Nephron (organoid): Measurements from ENCODE around the gene MEF2A.

Experiments used
- H3K27ac Mint-ChIP-seq, 3 experiments: 2 replicates each; pipeline ENCODE4 v1.8.0; 2020; ENCODE audit warnings: mixed read lengths in 3 of 3, mild to moderate bottlenecking in 2 of 3, moderate library complexity in 1 of 3
- H3K27me3 Mint-ChIP-seq: 2 replicates; pipeline ENCODE4 v1.8.0; 2021; ENCODE audit warnings: low read depth, mild to moderate bottlenecking, moderate library complexity, mixed read lengths
- H3K36me3 Mint-ChIP-seq: 2 replicates; pipeline ENCODE4 v1.8.0; 2020; ENCODE audit warnings: low read depth, mixed read lengths
- H3K4me1 Mint-ChIP-seq: 2 replicates; pipeline ENCODE4 v1.8.0; 2020; ENCODE audit warnings: mixed read lengths
- H3K4me3 Mint-ChIP-seq, 3 experiments: 2 replicates each; pipeline ENCODE4 v1.8.0; 2020; ENCODE audit warnings: mild to moderate bottlenecking in 3 of 3, mixed read lengths in 3 of 3, moderate library complexity in 2 of 3
- H3K9me3 Mint-ChIP-seq: 2 replicates; pipeline ENCODE4 v1.8.0; 2020; ENCODE audit warnings: mixed read lengths
- TF ChIP-seq, protein P1 (sequence below), 3 experiments: fragments of 200-600 bp; sonication (generic); IDR thresholded peaks; one replicate each; pipeline ENCODE4 v1.5.0; 2021; ENCODE audit warnings: antibody characterized with exemption in 3 of 3; ENCODE audit not compliant: unreplicated experiment in 3 of 3

MEF2A gene

DNA sequence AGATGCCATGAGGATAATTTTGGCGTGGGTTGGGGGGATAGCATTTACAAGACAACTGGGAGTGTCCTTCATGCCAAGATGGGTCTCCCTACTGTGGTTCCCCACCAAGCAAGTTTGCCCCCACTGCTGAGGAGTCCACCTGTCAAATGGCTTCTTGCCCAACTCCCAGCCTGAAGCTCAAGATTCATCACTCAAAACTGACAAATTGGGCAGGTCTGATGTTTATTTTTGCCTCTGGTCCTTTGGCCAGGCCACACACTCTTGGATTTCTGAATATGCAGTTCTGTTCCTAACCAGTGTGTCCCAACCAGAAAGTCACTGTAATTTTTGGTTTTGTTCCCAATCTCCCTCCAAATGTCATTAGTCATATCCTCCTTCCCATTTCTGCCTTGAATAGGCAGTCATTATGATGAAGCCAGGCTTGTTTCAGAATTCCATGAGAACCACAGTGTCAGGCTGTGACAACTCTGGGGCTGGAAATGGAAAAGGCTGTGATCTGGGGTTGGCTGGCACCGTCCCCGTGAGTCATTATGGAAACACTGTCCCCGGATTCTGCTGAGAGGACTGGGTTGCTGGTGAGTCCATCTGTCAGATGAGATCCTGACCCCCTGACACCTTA lies 29.3 kb upstream of the MEF2A start:
- peaks cover 14% of the 10 kb centered on the region for H3K9me3 Mint-ChIP-seq
- no peak overlapping the region for H3K27ac Mint-ChIP-seq
- TF ChIP-seq, protein P1, sequence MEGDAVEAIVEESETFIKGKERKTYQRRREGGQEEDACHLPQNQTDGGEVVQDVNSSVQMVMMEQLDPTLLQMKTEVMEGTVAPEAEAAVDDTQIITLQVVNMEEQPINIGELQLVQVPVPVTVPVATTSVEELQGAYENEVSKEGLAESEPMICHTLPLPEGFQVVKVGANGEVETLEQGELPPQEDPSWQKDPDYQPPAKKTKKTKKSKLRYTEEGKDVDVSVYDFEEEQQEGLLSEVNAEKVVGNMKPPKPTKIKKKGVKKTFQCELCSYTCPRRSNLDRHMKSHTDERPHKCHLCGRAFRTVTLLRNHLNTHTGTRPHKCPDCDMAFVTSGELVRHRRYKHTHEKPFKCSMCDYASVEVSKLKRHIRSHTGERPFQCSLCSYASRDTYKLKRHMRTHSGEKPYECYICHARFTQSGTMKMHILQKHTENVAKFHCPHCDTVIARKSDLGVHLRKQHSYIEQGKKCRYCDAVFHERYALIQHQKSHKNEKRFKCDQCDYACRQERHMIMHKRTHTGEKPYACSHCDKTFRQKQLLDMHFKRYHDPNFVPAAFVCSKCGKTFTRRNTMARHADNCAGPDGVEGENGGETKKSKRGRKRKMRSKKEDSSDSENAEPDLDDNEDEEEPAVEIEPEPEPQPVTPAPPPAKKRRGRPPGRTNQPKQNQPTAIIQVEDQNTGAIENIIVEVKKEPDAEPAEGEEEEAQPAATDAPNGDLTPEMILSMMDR (IDR thresholded peaks at IDR 0.05; ENCODE audit: unreplicated experiment in 3 of 3): no peak
- H3K36me3 Mint-ChIP-seq: no peaks in the 10 kb centered on the region
- no peak overlapping the region for H3K4me3 Mint-ChIP-seq
- peaks cover 4% of the 10 kb centered on the region for H3K27me3 Mint-ChIP-seq
- H3K4me1 Mint-ChIP-seq: no peaks in the 10 kb centered on the region

DNA sequence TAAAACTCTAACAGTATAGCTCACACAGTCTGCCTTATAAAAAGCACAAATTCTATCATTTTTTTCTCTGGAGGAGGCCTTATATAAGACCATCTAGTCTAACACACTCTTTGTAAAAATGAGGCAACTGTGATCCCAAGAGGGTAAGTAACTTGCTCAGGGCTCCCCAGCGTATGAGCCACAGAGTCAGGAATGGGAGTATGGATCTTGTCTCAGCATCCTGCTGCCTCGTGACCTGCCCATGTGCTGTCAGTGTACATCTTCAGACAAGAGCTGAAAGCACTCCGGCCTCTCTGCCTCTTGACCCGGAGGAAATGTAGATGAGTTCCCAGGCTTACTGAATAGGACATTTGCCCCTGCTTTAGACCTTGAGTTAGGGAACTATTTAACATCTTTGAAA lies 28.4 kb upstream of the MEF2A start:
- Mint-ChIP-seq H3K4me3 (no peak overlapping the region), H3K27me3 (peaks cover 4% of the 10 kb centered on the region), H3K9me3 (peaks cover 9% of the 10 kb centered on the region), H3K4me1 (no peaks in the 10 kb centered on the region), H3K36me3 (no peaks in the 10 kb centered on the region), H3K27ac (no peak overlapping the region)
- TF ChIP-seq, protein P1 (IDR thresholded peaks at IDR 0.05; ENCODE audit: unreplicated experiment in 3 of 3): no peak

DNA sequence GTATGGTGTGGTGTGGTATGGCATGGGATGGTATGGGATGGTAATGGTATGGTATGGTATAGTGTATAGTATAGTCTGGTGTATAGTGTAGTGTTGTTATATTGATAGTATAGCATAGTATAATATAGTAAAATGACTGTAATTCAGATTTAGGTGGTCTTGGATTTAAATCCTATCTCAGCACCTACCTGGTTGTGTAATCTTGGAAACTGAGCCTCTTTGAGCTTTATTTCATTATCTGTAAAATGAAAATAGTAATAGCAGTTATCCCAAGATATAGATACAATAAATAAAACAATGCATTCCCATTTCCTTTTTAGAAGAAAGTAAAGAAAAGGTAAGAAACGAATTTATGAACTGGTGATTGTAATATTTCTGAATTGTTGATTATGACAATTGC lies 27.5 kb upstream of the MEF2A start:
- Mint-ChIP-seq H3K4me3 (no peak overlapping the region), H3K9me3 (peaks cover 7% of the 10 kb centered on the region), H3K4me1 (no peaks in the 10 kb centered on the region), H3K27me3 (peaks cover 4% of the 10 kb centered on the region), H3K27ac (no peak overlapping the region), H3K36me3 (no peaks in the 10 kb centered on the region)
- TF ChIP-seq, protein P1 (IDR thresholded peaks at IDR 0.05; ENCODE audit: unreplicated experiment in 3 of 3): no peak

DNA sequence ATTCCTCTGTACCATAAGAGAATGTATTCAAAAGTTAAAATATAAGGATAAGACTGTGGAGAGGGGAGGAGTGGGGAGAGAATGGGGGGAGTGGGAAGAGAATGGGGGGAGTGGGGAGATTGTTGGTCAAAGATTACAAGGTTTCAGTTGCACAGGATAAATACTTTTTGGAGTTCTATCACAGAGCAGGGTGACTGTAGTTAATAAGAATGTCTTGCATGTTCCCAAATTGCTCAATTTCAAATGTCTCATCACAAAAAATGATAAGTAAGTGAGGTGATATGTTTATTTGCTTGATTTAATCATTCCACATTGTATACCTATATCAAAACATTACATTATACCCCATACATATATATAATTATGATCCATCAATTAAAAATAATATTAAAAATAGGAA lies 23.0 kb upstream of the MEF2A start:
- TF ChIP-seq, protein P1 (IDR thresholded peaks at IDR 0.05; ENCODE audit: unreplicated experiment in 3 of 3): no peak
- no peak overlapping the region for H3K27ac Mint-ChIP-seq
- no peaks in the 10 kb centered on the region for H3K9me3 Mint-ChIP-seq
- H3K27me3 Mint-ChIP-seq: peaks cover 4% of the 10 kb centered on the region
- H3K4me3 Mint-ChIP-seq: no peak overlapping the region
- no peaks in the 10 kb centered on the region for H3K36me3 Mint-ChIP-seq
- peaks cover 18% of the 10 kb centered on the region for H3K4me1 Mint-ChIP-seq

DNA sequence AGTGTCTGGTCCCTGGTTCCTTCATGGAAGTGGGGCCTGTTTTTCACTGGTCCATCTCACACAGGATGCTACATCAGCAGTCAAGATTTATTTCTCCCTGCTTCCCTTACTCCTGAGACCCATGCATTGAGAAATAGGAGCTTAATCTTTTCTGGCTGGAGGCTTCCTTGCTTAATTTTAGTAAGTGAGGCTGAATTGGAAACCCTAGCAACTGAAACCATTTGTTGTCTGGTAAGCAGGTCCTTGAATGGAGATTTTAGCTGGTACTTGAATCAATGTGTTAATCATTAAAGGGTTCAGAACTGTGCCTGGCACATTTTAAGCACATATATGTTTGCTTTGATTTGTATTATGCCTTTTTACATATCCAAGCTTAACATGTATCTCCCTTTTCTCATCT lies 20.2 kb upstream of the MEF2A start:
- Mint-ChIP-seq H3K27ac (no peak overlapping the region), H3K4me1 (peaks cover 18% of the 10 kb centered on the region)

More for the DNA sequence above, 20.2 kb upstream of the MEF2A start:
- Mint-ChIP-seq H3K27me3 (peaks cover 4% of the 10 kb centered on the region), H3K36me3 (no peaks in the 10 kb centered on the region), H3K4me3 (no peak overlapping the region), H3K9me3 (no peaks in the 10 kb centered on the region)
- TF ChIP-seq, protein P1 (IDR thresholded peaks at IDR 0.05; ENCODE audit: unreplicated experiment in 3 of 3): no peak
